ENCODE results near the gene CBX2.

- TF ChIP-seq EZH2 (IDR thresholded peaks at IDR 0.05; ENCODE audit: insufficient read depth, poor library complexity, severe bottlenecking) (no peak), EZH2phosphoT487 (IDR thresholded peaks at IDR 0.05; ENCODE audit: insufficient read depth, low read depth) (no peak)
These were observed 51.5 kb downstream of the CBX2 start for GRCh38 chr17:79829457-79829856.

Data from GM23248 (cell line).